Measurements from ENCODE around the gene SNRPF.
"Not testable (repeated sequence)": the region's sequence is repeated elsewhere in the genome, so short reads cannot be mapped to it uniquely, and the experiment has no call there.

SNRPF gene

GRCh38 chr12:95858451-95859343 is at the start of gene SNRPF:
TSS of gene SNRPF (plus strand) at chr12:95858952. CDS start at chr12:95859074, 122 bp downstream.
- peak; percentile 67 to 87 (median 81) for DNase-seq (ENCODE audit: low read depth in 2 of 3, low spot score in 2 of 3)

- no peak for DNase-seq (ENCODE audit: low read depth in 2 of 3, low spot score in 2 of 3)
Measured at GRCh38 chr12:95809000-95809680, 49.6 kb upstream of the SNRPF start.

DNA sequence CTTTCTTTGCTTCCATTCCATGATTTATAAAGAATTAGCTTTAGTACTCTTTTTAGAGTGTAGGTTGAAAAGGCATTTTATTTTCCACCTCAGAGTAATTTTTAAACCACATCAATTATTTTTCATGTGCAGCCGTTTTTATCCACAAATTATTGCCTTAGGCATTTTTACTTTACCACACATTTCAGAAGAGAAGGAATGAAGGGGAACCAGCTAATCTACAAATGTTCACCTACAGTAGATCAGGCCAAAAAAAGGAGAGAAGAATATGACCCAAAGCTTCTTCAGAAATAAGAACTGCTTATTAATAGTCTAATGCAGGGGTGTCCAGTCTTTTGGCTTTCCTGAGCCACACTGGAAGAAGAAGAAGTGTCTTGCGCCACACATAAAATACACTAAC is 48.3 kb upstream of the SNRPF start:
- DNase-seq (ENCODE audit: low read depth in 2 of 3, low spot score in 2 of 3), result no peak

GRCh38 chr12:95812155-95812554 is 46.6 kb upstream of the SNRPF start:
- not testable (repeated sequence) for DNase-seq (ENCODE audit: low read depth in 2 of 3, low spot score in 2 of 3)

- no peak for DNase-seq (ENCODE audit: low read depth in 2 of 3, low spot score in 2 of 3)
Measured at GRCh38 chr12:95815632-95816212, 43.0 kb upstream of the SNRPF start.

DNA sequence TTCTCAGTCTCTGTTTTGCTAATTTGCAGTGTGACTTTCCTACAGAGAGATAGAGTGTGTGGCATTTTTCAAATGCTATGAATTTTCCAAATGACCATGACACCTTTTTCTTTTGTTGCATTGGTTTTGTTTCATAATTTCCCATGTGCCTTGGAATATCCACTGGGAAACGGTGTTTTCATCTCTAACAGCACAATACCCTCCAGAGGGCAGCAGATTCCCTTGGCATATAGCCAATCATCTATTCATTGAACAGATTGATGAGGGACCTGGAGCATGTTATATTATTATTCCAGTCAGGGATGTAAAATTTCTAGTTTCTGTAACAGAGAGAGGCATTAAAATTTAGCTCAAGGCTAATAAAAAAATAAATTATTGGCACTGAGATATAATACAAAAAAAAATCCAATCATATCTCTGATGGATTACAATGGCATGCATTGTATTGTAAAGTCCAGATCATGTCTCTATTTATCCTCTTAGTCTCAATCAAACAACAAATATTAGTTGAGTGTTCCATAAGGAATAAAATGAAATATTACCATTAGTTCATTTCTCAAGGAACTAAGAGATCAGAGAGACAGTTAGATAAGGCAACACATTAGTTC is 38.6 kb upstream of the SNRPF start:
- no peak for DNase-seq (ENCODE audit: low read depth in 2 of 3, low spot score in 2 of 3)

GRCh38 chr12:95829395-95829794 is 29.4 kb upstream of the SNRPF start:
- no peak for DNase-seq (ENCODE audit: low read depth in 2 of 3, low spot score in 2 of 3)

- DNase-seq (ENCODE audit: low read depth in 2 of 3, low spot score in 2 of 3), result no peak
Measured at GRCh38 chr12:95830335-95831089, 28.2 kb upstream of the SNRPF start.

DNA sequence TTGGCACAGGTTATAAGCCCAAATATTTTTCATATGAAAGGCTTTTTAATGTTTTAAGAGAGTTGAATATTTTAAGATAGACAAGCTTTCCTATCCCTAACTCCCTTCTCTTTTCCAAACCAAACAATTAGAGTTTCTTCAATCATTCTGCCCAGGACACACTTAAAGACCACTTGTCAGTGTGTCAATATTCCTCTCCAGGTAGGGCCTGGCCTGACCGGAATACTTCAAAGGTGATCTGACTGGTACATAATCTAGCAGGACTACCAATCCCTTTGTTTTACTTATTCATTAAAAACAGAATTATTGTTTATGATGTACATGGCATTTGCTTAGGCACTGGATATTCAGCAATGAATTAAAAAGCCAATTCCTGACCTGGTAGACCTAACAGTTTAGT is 24.2 kb upstream of the SNRPF start:
- DNase-seq (ENCODE audit: low read depth in 2 of 3, low spot score in 2 of 3), result no peak

DNA sequence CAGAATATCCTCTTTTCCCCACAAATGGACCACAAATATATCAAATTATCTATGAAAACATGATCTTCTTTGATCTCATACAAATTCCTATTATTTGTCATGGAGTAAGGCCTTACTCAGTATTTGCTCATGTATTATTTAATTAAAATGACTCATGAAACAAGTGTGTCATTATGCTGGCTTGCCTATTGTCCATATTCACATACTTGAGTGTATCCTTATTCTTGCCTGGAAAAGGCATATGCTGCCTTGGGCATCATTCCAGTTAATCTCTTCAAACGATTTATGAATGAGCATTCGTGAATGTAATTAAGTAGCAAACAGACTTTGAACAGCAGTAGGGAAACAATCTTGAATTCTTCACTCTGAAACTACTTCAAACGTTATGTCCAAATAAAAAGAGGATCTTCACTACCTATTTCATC is 22.6 kb upstream of the SNRPF start:
- no peak for DNase-seq (ENCODE audit: low read depth in 2 of 3, low spot score in 2 of 3)

GRCh38 chr12:95836630-95837239 is 22.0 kb upstream of the SNRPF start:
- DNase-seq (ENCODE audit: low read depth in 2 of 3, low spot score in 2 of 3), result no peak

- DNase-seq (ENCODE audit: low read depth in 2 of 3, low spot score in 2 of 3), result no peak
Measured at GRCh38 chr12:95837240-95838038, 21.3 kb upstream of the SNRPF start.

DNA sequence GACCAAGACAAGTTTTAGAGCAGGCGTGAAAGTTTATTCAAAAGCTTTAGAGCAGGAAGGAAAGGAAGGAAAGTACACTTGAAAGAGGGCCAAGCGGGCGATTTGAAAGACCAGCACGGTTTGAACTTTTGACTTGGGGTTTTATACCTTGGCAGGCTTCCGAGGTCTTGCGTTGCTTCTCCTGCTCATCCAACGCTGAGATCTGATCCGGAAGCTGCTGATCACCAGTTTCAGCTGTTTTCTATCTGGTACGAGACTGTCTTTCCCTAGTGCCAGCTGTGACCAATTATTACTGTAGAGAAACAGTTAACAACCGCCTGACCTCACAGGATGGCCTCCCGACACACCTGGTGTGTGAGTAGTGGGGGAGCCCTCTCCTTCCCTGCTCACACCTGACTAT is 20.6 kb upstream of the SNRPF start:
- DNase-seq (ENCODE audit: low read depth in 2 of 3, low spot score in 2 of 3), result no peak

- not testable (repeated sequence) for DNase-seq (ENCODE audit: low read depth in 2 of 3, low spot score in 2 of 3)
Measured at GRCh38 chr12:95842426-95842825, 16.3 kb upstream of the SNRPF start.

DNA sequence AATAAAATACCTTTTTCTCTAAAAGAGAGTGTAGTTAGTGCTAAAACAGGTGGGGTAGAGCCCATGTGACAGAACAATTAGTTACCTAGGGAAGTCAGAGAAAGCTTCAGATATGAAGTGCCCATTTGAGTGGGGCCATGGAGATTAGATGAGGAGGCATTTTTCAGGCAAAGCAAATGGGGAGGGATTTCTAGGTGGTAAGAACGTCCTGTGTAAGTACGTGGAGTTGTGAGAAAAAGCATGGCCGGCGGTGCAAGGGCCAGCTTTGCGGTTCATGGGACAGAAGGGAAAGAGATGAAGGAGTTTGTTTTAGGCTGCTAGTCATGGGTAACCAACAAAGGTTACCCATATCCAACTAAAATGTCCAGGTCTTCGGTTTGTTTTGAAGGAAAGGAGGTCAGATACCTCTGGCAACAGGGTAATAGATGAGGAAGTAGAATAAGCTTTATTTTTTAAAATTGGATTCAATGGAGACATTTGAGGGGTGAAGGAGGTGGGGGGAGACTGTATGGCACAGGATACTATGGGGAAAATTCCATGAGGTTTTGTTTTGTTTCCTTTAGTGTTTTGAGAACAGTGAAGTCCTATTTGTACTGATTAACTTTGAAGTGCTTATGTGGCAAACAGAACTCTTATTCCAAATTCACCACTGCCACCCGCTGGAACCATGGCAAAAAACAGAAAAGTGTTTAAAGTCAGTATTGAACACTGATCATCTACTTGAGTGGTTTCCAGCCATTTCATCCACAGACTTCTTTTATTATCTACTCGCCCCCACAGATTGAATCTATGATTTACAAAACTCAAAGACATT is 10.0 kb upstream of the SNRPF start:
- DNase-seq (ENCODE audit: low read depth in 2 of 3, low spot score in 2 of 3), result no peak

- DNase-seq (ENCODE audit: low read depth in 2 of 3, low spot score in 2 of 3), result no peak
Measured at GRCh38 chr12:95851606-95852005, 7.1 kb upstream of the SNRPF start.

- no peak for DNase-seq (ENCODE audit: low read depth in 2 of 3, low spot score in 2 of 3)
Measured at GRCh38 chr12:95852133-95852532, 6.6 kb upstream of the SNRPF start.

GRCh38 chr12:95857156-95857555 is 1.6 kb upstream of the SNRPF start:
- DNase-seq (ENCODE audit: low read depth in 2 of 3, low spot score in 2 of 3), result no peak

DNA sequence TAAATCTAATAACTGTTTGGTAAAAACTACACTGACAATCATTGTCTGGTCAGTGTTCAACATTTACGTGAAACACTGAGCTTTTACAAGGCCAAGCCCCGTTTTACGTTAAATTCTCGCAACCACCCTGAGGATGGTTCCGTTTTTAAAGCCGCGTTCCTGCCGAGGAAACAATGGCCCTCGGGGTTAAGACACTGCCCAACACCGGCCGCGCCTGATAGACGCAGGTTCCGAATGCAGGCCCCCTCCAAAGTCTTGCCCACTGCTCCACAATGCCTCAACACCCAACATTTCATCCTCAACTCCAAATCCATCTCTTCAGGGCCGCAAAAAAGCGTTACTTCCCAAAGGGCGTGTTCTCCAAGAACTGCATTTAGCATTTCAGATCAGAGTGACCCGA is 953 bp upstream of the SNRPF start:
- no peak for DNase-seq (ENCODE audit: low read depth in 2 of 3, low spot score in 2 of 3)
